ENCODE results near the gene RIMBP2.

DNA sequence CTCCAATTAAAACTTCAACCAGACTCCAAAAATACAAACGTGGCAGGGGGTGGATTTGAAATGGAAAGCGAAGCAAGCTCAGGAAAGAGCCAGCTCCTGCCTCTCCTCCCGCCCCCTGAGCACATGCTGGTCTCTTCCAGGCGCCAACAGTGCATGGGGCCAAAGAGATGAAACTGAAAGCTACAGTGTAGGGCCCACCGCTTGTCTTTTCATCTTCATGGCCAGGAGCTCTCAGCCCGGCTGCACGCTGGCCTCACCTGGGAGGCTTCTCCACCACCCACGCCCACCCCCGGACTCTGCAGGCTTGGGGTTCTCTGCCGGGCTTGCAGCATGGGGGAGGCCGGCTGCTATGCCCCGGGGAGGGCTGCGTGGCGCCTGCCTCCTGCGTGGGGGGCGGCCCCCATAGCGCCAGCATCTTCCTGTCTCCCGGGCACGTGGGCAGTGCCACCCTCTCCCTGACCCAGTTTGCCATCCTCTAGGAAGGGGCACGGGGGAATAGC lies 2.0 kb downstream of the RIMBP2 start:
- TF ChIP-seq EZH2 (IDR thresholded peaks at IDR 0.05; ENCODE audit: insufficient read depth, poor library complexity, severe bottlenecking): no peak
- TF ChIP-seq EZH2phosphoT487 (IDR thresholded peaks at IDR 0.05; ENCODE audit: insufficient read depth, low read depth): no peak
